PC-9 (cell line): ENCODE data around the gene HSPG2. TPM values are rescaled to one million over a fixed set of nuclear protein-coding genes. Genes with fewer than 3 reads are reported as not detected.

ENCODE experiments used
- BruUV-seq: library from RNA; stranded (reverse); fragments of 400-500 nt; replicated peaks from 2 replicates; lab custom pipeline; 2021; lab: Mats Ljungman, UMichigan
- CTCF ChIA-PET: fragments of 300-600 bp; sonication (Branson Sonifier 250); formaldehyde crosslinking; loops from one replicate; lab custom pipeline; 2022; ENCODE audit warnings: antibody characterized with exemption; lab: Charles Lee
- POLR2A ChIA-PET: fragments of 300-600 bp; sonication (Branson Sonifier 250); formaldehyde crosslinking; loops from one replicate; lab custom pipeline; 2022; ENCODE audit warnings: antibody characterized with exemption; ENCODE audit not compliant: unreplicated experiment; lab: Charles Lee
- DNase-seq, 2 experiments: peaks; one replicate each; pipeline versions ENCODE4 v3.0.0 to v3.0.0-alpha.2; 2015 to 2022; ENCODE audit warnings: mixed read lengths in 1 of 2
- H2AFZ ChIP-seq: fragments of 200-600 bp; sonication (generic); 2 replicates; pipeline ENCODE4 v1.8.1; 2017; ENCODE audit warnings: antibody characterized with exemption
- H3F3A ChIP-seq: fragments of 200-600 bp; sonication (generic); 2 replicates; pipeline ENCODE4 v1.8.1; 2017; ENCODE audit warnings: antibody characterized with exemption, mild to moderate bottlenecking, low read depth; ENCODE audit not compliant: insufficient read depth
- H3K27ac ChIP-seq: fragments of 200-600 bp; sonication (generic); 2 replicates; pipeline ENCODE4 v1.6.1; 2016; ENCODE audit warnings: mixed run types
- H3K27me3 ChIP-seq: fragments of 200-600 bp; sonication (generic); 2 replicates; pipeline ENCODE4 v1.6.1; 2016; ENCODE audit warnings: low read depth, mixed run types; ENCODE audit not compliant: insufficient read depth
- H3K36me3 ChIP-seq: fragments of 200-600 bp; sonication (generic); 2 replicates; pipeline ENCODE4 v1.6.1; 2016; ENCODE audit warnings: low read depth, mixed run types
- H3K4me1 ChIP-seq: fragments of 200-600 bp; sonication (generic); replicated peaks from 2 replicates; pipeline ENCODE4 v1.6.1; 2016; ENCODE audit warnings: mixed run types; ENCODE audit not compliant: insufficient read depth
- H3K4me2 ChIP-seq: fragments of 200-600 bp; sonication (generic); 2 replicates; pipeline ENCODE4 v1.6.1; 2017; ENCODE audit warnings: mixed run types
- H3K4me3 ChIP-seq: fragments of 200-600 bp; sonication (generic); 2 replicates; pipeline ENCODE4 v1.6.1; 2016; ENCODE audit warnings: mixed run types
- H3K79me2 ChIP-seq: fragments of 200-600 bp; sonication (generic); 2 replicates; pipeline ENCODE4 v1.6.1; 2017; ENCODE audit warnings: low read depth, mixed run types
- H3K9me2 ChIP-seq: fragments of 200-600 bp; sonication (generic); 2 replicates; pipeline ENCODE4 v1.8.1; 2017; ENCODE audit warnings: mild to moderate bottlenecking; ENCODE audit not compliant: insufficient read depth
- H3K9me3 ChIP-seq: fragments of 200-600 bp; sonication (generic); 2 replicates; pipeline ENCODE4 v1.8.1; 2016; ENCODE audit warnings: low read depth; ENCODE audit not compliant: insufficient read depth
- H4K20me1 ChIP-seq: fragments of 200-600 bp; sonication (generic); 2 replicates; pipeline ENCODE4 v1.8.1; 2017; ENCODE audit not compliant: insufficient read depth
- EZH2 ChIP-seq: fragments of 200-600 bp; sonication (generic); IDR thresholded peaks from 2 replicates; pipeline ENCODE4 v1.8.0; 2017; ENCODE audit warnings: antibody characterized with exemption, low read depth
- intact Hi-C: fragments of 100-400 bp; cut with micrococcal nuclease; formaldehyde crosslinking; loops from one replicate; pipeline ENCODE4 v1.10.0; 2022; ENCODE audit not compliant: unreplicated experiment
- total RNA-seq: library from RNA; stranded (reverse); gene quantifications from 2 replicates; pipeline ENCODE4 v1.2.3, GENCODE V29; 2021
- TF ChIP-seq, protein P1 (sequence below): fragments of 200-600 bp; sonication (generic); conservative IDR thresholded peaks from 2 replicates; pipeline ENCODE4 v1.6.1; 2017; ENCODE audit warnings: mixed run types, antibody characterized with exemption, mild to moderate bottlenecking, moderate library complexity

Gene HSPG2
- total RNA-seq, 1 experiment from 2014 or later: 126 TPM

DNA sequence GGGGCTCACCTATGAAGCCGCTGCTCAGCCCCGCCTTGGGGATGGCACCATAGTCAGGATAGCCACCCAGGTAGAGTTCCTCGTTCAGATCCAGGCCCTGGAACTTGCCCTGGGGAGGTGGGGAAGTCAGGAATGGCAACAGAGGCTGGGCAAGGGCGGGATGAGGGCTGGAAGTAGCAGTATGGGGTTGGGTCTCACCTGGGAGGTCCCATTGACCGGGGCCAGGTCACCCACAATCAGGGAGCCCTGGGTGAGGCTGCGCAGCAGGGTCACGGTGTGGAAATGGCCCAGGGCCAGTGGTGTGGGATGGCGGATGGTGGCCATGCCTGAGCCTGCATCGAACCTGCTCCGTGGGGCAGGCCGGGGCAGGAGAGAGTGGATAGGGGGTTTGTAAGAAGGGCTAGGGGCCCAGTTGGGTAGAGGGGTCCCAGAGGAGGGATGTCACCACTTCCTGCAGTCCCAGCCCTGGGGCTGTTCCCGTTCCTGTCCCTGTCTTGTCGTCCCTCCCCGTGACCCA, 105.6 kb downstream of the HSPG2 start:
- POLR2A ChIA-PET: no interaction called here
- H3K4me3 ChIP-seq: no peak overlapping the region
- DNase-seq: no peak
- no TSS peak for BruUV-seq
- no peaks in the 10 kb centered on the region for H3K79me2 ChIP-seq
- no peaks in the 10 kb centered on the region for H3K4me1 ChIP-seq
- CTCF ChIA-PET: no interaction called here
- no peak overlapping the region for H3K27ac ChIP-seq
- TF ChIP-seq EZH2: no peak
- TF ChIP-seq, protein P1, sequence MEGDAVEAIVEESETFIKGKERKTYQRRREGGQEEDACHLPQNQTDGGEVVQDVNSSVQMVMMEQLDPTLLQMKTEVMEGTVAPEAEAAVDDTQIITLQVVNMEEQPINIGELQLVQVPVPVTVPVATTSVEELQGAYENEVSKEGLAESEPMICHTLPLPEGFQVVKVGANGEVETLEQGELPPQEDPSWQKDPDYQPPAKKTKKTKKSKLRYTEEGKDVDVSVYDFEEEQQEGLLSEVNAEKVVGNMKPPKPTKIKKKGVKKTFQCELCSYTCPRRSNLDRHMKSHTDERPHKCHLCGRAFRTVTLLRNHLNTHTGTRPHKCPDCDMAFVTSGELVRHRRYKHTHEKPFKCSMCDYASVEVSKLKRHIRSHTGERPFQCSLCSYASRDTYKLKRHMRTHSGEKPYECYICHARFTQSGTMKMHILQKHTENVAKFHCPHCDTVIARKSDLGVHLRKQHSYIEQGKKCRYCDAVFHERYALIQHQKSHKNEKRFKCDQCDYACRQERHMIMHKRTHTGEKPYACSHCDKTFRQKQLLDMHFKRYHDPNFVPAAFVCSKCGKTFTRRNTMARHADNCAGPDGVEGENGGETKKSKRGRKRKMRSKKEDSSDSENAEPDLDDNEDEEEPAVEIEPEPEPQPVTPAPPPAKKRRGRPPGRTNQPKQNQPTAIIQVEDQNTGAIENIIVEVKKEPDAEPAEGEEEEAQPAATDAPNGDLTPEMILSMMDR: no peak
- no peaks in the 10 kb centered on the region for H3K27me3 ChIP-seq
- no peak overlapping the region for H2AFZ ChIP-seq
- no peaks in the 10 kb centered on the region for H3K9me3 ChIP-seq
- H4K20me1 ChIP-seq: no peaks in the 10 kb centered on the region
- no peaks in the 10 kb centered on the region for H3K9me2 ChIP-seq
- no peaks in the 10 kb centered on the region for H3K36me3 ChIP-seq
- H3K4me2 ChIP-seq: no peak overlapping the region
- intact Hi-C loops: no loop called here
- no peaks in the 10 kb centered on the region for H3F3A ChIP-seq

DNA sequence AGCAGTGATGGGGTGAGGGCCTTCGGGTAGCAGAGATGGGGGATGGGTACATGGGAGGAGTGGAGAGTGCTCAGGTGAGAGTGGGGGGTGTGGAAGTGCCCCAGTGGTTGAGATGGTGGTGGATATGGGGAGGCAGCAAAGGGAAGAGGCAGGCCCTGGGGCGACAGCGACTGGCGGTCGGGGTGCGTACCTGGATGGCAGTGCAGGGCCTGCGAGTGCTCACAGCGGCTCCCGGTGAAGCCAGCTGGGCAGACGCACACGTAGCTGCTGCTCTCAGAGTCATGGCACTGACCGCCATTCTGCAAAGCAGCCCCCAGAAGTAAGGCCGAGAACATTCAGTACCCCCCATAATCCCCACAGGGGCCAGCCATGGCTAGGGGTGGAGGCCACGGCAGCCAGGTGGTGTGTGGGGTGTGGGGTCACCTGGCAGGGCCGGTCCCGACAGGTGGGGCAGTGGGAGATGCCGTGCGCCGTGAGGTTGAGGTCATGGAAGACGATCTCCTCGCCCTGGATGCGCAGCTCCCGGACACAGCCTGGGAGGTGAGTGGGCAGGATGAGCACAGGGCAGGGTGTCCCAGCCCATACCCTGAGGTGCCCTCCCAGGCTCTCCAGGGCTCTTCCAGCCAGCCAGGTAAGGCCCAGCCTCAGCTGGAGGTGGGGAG, 106.2 kb downstream of the HSPG2 start:
- no peaks in the 10 kb centered on the region for H4K20me1 ChIP-seq
- no peak overlapping the region for H2AFZ ChIP-seq
- ChIA-PET POLR2A (no interaction called here), CTCF (no interaction called here)
- DNase-seq: no peak
- no peaks in the 10 kb centered on the region for H3K9me3 ChIP-seq
- TF ChIP-seq, protein P1: no peak
- no peak for TF ChIP-seq EZH2
- H3K4me3 ChIP-seq: no peak overlapping the region
- no peaks in the 10 kb centered on the region for H3K79me2 ChIP-seq
- H3K9me2 ChIP-seq: no peaks in the 10 kb centered on the region
- H3K27ac ChIP-seq: no peak overlapping the region
- H3F3A ChIP-seq: no peaks in the 10 kb centered on the region
- intact Hi-C loops: no loop called here
- BruUV-seq: no TSS peak
- H3K27me3 ChIP-seq: no peaks in the 10 kb centered on the region
- no peak overlapping the region for H3K4me2 ChIP-seq
- no peaks in the 10 kb centered on the region for H3K4me1 ChIP-seq
- no peaks in the 10 kb centered on the region for H3K36me3 ChIP-seq

DNA sequence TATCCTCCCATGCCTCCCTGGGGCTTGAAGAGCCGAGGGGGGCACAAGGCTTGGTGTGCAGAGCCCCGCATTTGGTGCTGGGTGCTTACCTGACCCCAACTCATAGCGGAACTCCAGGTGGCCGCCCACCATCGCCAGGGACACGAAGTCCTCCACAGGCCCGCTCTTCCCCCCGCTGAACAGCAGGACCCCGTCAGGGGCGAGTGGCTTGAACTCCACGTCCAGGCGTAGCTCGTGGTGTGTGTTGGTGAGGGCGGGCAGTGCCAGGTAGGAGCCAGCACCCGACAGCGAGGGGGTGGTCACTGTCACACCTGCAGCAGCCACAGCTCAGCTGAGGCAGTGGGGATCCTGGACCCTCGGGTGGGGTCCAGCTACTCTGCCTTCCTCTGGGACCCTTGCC, 107.8 kb downstream of the HSPG2 start:
- H3K79me2 ChIP-seq: no peaks in the 10 kb centered on the region
- H3K9me3 ChIP-seq: no peaks in the 10 kb centered on the region
- intact Hi-C loops: no loop called here
- no peak overlapping the region for H3K4me2 ChIP-seq
- no peak overlapping the region for H2AFZ ChIP-seq
- TF ChIP-seq, protein P1: no peak
- TF ChIP-seq EZH2: no peak
- no peak overlapping the region for H3K4me3 ChIP-seq
- H3F3A ChIP-seq: no peaks in the 10 kb centered on the region
- no peak overlapping the region for H3K27ac ChIP-seq
- no TSS peak for BruUV-seq
- H3K36me3 ChIP-seq: no peaks in the 10 kb centered on the region
- CTCF ChIA-PET: no interaction called here
- POLR2A ChIA-PET: no interaction called here
- H3K4me1 ChIP-seq: no peaks in the 10 kb centered on the region
- H4K20me1 ChIP-seq: no peaks in the 10 kb centered on the region
- DNase-seq: no peak
- no peaks in the 10 kb centered on the region for H3K9me2 ChIP-seq
- no peaks in the 10 kb centered on the region for H3K27me3 ChIP-seq
